Measurements from ENCODE around the gene DNAL4. TPM values are rescaled to one million over a fixed set of nuclear protein-coding genes. Genes with fewer than 3 reads are reported as not detected.

The DNAL4 gene
- total RNA-seq, 1 experiment from 2014 or later: 8.3 TPM

GRCh38 chr22:38742176-38742942 is 51.6 kb downstream of the DNAL4 start:
- peak overlapping the region in 1 of 3 experiments; percentile 57; a peak in 1 of 7 replicates for H3K27ac Mint-ChIP-seq
- no peak overlapping the region for H3K56ac ChIP-seq (ENCODE audit: insufficient read length, low read depth, low read length)
- no peaks in the 10 kb centered on the region; the same call in 1 of the 2 replicates for H3K27me3 Mint-ChIP-seq (ENCODE audit: low read depth)

More at GRCh38 chr22:38742176-38742942, 51.6 kb downstream of the DNAL4 start:
- Histone ChIP-seq H3K4me2 (ENCODE audit: insufficient read depth, insufficient read length, low read length) (no peak overlapping the region), H3K23me2 (ENCODE audit: insufficient read length, low read depth, low read length, poor library complexity, severe bottlenecking) (no peaks in the 10 kb centered on the region), H3K27me3 (ENCODE audit: insufficient read depth, low read length) (no peaks in the 10 kb centered on the region), H3T11ph (ENCODE audit: low read length) (no peak overlapping the region), H3K18ac (ENCODE audit: insufficient read length, low read depth, low read length) (no peak overlapping the region), H4K5ac (ENCODE audit: insufficient read length, low read depth, low read length) (no peak overlapping the region), H2BK20ac (ENCODE audit: low read depth, low read length, poor library complexity, severe bottlenecking) (no peak overlapping the region), H3K79me2 (ENCODE audit: insufficient read depth, low read length) (no peaks in the 10 kb centered on the region), H3K27ac (ENCODE audit: insufficient read length, low read depth, low read length) (no peak overlapping the region), H2BK120ac (ENCODE audit: low read depth, low read length, poor library complexity, severe bottlenecking) (no peak overlapping the region), H3K9me3 (ENCODE audit: control insufficient read depth, low read depth, low read length) (no peaks in the 10 kb centered on the region), H4K91ac (ENCODE audit: insufficient read length, low read depth, low read length) (no peak overlapping the region), H3K79me1 (ENCODE audit: insufficient read depth, low read depth, low read length, poor library complexity, severe bottlenecking) (no peaks in the 10 kb centered on the region), H3K9ac (ENCODE audit: extremely low read depth, insufficient read length, low read length) (no peak overlapping the region), H3K14ac (ENCODE audit: insufficient read depth, low read length) (no peak overlapping the region), H4K8ac (replicated peaks; ENCODE audit: insufficient read length, low read depth, low read length) (no peak overlapping the region), H2BK15ac (ENCODE audit: low read depth, low read length) (no peak overlapping the region), H2BK12ac (ENCODE audit: insufficient read length, low read depth, low read length) (no peak overlapping the region), H3K4me1 (ENCODE audit: insufficient read depth, low read length) (no peaks in the 10 kb centered on the region), H3K4ac (ENCODE audit: low read depth, low read length) (no peak overlapping the region), H2AFZ (ENCODE audit: low read length) (no peak overlapping the region), H2BK5ac (ENCODE audit: insufficient read length, low read length) (no peak overlapping the region), H4K20me1 (ENCODE audit: control insufficient read depth, insufficient read depth, insufficient read length) (no peaks in the 10 kb centered on the region), H2AK5ac (ENCODE audit: insufficient read length, low read length) (no peak overlapping the region), H3K23ac (ENCODE audit: insufficient read length, low read depth, low read length) (no peak overlapping the region)
- no peak overlapping the region for H3K4me3 Mint-ChIP-seq
- no peak for TF ChIP-seq CTCF (conservative IDR thresholded peaks at IDR 0.05)
- no peak for DNase-seq
- H3K36me3 Mint-ChIP-seq (ENCODE audit: insufficient read depth in 1 of 3, low read depth in 3 of 3): peaks cover 13 to 54% (median 24%) of the 10 kb centered on the region in 3 experiments
- no CpG with 5 or more reads among the region's 25 CpGs for WGBS (ENCODE audit: extremely low coverage, insufficient read length, low lambda C conversion rate)
- no peaks in the 10 kb centered on the region for H3K9me3 Mint-ChIP-seq
- no peaks in the 10 kb centered on the region for H3K4me1 Mint-ChIP-seq
